HG03095 (cell line): ENCODE results near the gene DISP3.

ENCODE experiments used
- ATAC-seq: cut with Tn5 transposase; IDR thresholded peaks from one replicate; pipeline ENCODE4 v1.9.1; 2021; ENCODE audit warnings: moderate library complexity; ENCODE audit not compliant: unreplicated experiment

Gene DISP3

DNA sequence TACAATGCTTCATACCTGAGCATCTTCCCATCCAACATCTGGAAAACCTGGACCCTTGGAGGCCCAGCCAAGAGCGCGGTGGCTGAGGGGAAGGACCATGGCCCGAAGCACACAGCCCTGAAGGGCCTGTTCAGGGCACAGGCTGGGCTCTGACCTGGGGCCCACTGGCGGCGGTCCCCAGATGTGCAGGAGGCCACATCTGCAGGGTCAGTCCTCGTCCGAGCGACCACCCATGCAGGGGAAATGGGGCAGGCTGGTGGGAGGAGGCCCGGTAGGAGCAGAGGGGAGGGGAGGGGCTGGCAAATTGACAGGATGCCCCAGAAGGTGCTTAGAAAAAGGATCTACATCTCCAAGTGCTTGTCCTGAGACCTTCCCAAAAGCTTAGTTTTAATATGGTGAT lies 59.9 kb downstream of the DISP3 start:
- no peak for ATAC-seq

DNA sequence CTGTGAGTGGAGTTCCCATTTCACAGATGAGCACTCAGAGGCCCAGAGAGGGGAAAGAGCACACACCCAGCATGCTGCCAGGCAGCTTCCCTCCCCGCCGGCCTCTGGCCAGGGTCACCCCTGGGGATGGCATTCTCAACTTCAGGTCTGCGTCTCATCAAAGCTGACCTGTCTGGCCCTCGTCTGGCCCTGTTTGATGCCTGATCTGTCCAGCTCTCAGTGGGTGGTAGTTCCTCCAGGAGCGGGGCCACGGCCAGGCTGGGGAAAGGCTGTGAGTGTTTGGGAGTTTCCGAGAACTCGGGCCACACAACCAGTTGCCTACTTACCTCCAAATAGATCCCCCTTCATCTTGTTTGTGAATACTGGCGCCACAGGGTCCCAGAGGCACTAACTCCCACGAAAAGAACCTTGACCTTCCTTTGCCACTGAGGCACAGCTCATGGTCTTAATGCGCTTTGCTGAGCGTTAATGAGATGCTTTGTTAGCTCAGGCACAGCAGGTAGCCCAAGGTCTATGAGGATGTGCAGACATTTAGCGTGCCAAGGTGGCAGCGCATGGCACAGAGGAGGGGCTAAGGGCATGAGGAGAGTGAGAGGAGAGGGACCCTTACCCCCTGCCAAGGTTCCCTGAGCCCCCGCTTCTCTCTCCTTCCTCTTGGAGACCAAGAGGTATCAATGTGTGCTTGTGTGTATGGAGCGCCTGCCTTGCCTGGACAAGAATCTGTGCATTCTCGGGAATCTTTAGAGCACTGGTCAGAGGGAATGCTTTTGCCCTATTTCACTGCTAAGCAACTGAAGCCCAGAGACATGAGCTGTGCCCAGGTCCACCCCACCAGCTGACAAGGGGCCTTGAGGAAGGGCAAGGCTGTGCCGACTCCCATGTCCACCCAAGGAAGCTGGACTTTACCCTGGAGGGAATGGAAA lies 61.2 kb downstream of the DISP3 start:
- ATAC-seq: no peak

DNA sequence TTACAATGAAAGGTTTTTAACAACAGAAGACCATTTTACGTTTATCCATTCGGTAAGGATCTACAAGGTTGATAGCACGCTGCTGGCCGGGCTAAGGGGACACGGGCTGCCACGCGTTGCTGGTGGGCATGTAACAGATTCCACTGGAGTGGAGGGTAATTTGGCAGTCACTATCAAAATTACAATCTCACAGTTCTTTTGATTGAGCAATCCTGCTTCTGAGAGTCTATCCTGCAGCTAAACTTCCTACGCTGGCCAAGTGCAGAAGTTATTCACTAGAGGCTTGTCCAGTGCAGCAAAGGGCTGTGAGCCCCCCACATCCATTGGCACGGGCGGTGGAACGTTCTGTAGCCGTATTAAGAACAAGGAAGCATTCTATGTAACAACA lies 61.8 kb downstream of the DISP3 start:
- ATAC-seq: no peak

DNA sequence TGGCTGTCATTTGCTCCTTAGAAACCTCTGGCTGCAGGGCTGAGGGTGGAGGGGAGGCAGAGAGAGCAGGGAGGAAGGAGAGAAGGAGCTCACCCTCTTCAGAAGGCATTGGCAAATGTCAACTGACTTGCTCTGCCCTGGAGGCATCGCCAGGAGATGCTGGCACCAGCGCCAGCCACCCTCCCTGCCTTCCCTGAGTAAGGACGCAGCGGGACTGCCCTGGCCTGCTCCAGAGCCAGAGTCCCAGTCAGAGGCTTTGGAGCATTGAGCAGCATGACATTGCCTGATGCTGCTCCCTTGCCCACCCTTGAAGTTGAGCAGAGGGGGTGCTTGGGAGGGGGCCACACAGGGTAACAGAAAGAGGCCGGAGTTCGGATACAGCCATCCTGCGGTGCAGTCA lies 62.3 kb downstream of the DISP3 start:
- ATAC-seq: no peak

DNA sequence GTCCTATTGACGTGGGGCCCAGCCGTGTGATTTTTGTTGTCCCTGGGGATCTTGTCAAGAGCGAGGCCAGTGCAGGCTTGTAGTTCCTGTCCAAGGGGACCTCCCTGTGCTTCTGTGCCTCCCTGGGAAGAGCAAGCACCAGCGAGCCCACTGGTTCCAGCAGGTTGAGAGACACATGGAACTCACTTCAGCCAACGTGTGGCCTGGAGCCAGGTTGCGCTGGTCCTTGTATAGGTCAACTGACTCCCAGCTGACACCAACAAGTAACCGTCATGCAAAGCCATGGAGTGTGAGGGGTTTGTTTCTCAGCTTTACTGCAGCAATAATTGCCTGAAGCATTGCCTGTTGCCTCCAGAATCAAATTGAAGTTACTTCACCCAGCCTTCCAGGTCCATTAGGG lies 63.0 kb downstream of the DISP3 start:
- ATAC-seq: no peak

DNA sequence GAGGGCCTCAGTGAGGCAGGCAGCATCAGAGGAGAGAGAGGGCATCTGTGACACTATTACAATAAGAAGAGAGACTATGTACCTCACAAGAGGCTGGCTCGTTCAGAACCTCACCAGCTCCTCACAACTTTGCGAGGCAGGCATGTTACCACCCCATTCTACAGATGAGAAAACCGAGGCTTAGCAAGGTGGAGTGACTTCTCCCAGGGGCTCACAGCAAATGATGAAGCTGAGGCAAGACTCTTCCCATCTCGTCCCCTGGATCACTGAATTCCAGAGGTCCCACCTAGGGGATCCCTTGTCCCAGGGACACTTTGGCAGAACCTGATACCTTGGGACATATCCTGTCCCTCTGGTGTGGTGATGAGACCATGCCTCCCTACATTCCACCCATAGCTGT lies 64.4 kb downstream of the DISP3 start:
- ATAC-seq: no peak

DNA sequence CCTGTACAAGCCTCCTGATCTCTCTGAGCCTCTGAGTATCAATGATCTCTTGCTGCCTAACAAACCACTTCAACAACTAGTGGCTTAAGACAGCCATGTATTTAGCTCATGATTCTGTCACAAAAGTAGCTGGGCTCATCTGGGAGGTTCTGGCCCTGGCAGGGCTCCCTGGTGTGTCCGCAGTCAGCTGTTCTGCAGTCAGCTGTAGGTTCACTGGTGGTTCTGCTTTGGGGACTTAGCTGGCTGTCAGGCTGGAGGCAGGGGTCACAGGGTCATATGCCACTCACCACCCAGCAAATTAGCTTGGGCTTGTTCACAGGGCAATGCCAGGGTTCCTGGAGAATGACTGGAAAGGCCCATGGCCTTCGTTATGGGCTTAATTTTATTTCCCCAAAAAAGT lies 64.8 kb downstream of the DISP3 start:
- no peak for ATAC-seq

DNA sequence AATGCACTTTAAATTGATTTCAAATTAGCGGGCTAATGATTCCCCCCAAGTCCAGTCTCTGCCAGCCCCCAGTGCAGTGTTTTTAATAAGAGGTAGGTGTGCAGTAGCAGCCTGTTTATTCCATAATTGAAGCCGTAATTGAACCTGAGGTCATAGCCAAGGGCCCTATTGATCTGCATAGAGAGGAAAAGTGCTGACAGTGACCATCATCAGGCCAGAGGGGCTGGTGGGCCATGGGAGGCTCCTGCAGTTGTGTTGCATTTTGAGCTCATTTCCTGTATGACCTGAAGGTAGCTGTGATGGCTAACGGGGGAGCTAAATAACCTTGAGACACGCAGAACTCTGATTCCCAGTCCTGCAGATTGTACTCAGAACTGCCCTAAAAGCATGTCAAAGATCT lies 67.5 kb downstream of the DISP3 start:
- no peak for ATAC-seq

DNA sequence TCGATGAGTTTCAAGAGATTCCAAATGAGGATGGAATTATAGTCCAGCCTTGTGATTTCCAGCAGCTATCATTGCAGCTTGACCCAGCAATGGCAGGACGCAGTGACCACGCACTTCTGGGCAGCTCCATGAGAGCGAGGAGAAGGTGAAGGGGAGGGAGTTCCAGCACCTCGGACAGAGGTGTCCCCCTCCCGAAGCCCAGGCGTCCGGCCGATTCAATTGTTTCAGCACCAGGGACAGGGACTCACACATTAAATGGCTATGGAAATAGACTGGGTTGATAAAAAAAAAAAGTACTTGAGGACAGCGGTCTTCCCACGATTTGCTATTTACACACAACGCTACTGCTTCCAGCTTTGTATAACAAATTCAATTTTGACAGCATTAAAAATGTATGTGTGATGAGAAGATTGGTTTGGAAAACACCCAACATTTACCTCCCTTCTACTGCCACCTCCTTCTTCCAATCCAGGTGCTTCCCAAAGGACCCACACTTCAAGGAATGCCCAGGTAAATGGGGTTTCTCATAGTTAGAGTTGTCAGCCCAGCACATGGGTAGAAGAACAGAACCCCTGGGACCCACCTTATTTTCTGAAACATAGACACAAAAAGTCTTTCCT lies 71.8 kb downstream of the DISP3 start:
- no peak for ATAC-seq

DNA sequence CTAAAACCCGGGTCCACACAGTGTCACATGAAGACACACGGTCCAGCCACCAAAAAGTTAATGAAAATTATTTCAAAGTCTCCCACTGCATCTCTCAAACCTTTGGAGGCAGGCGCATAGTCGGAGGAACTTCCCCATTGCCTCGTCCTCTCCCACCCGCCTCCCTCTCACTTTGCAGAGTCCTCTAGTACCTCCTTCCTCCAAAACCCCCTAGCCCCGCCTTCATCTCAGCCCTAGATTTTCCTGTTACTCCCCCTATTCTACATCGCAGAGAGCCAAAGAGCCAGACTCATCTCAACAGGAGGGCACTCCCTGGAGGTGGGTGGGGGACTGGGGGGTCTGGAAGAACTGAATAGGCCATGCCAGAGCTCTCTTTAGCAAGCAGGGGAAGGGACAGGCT lies 79.3 kb downstream of the DISP3 start:
- no peak for ATAC-seq

DNA sequence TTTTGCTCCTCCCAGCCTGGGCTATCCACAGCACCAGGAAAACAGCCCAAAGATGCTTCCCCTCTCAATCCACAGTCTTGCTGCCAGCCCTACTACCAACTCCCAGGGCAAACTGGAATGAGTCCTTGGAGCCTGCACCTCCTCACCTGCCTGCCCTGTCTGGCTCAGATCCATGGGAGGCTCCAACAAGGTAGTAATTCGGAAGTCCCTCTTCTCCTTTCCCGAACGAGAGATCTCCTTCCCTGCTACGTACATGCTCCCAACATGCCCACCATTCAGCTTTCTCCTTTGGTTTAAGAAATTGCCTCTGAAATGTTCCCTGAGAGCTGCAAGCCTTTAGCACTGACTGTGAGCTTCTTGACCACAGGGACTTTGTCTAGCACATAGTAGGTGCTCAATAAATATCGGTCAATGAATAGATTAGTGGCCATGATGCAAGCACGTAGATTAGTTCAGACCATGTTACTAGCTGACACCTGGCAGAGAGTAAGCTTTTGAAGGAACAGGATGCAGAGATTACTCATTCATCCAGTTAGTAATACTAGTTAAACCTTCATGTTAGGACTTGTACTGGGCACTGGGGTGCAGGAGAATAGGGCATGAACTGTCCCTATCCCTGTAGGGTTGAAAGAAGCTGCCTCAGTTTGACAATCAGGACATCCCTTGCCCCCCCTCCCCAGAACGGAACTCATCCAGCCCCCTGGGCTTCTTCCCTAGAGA lies 80.1 kb downstream of the DISP3 start:
- no peak for ATAC-seq

DNA sequence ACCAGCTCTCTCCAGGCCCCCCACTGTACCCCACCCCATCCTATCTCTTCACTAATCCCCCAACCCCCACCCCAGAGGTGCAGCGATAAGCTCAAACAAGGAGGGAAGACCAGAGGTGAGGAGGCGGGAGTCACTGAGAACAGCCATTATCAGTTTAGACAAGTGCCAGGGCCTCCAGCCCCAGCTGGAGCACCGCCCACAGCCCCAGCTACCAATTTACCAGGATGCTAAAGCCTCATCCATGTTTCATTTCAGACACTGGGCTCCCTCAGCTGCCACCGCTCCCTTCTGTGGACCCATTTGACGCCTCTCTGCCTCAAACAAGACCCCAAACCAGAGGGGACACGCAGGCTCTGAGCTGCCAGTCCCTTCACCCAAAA lies 80.6 kb downstream of the DISP3 start:
- no peak for ATAC-seq

DNA sequence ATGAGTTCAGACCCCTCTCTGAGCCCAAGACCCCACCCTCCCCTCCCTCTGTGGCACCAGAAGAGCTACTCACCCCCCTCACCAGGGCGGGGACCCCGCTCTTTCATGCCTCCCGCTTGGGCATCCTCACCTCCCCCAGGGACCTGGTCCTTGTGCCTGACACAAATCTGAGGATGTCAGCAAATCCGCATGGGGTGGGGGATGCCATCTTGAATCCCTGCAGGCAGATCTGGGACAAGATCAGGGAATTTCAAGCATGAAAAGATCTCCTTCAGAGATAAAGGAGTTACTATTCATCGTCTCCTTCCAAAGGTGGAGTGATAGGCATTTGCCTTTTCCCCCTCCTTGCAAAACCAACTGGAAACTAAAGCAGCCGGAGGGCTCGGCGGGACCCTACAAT lies 81.1 kb downstream of the DISP3 start:
- ATAC-seq: no peak

DNA sequence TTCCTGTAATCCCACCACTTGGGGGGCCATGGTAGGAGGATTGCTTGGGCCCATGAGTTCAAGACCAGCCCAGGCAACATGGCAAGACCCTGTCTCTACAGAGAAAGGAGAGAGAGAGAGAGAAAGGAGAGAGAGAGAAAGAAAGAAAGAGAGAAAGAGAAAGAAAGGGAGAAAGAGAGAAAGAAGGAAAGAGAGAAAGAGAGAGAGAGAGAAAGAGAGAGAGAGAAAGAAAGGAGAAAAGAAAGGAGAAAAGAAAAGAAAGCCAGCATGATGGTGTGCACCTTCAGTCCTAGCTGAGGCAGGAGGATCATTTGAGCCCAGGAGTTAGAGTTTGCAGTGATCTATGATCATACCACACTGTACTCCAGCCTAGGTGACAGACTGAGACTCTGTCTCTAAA lies 82.8 kb downstream of the DISP3 start:
- ATAC-seq: no peak

DNA sequence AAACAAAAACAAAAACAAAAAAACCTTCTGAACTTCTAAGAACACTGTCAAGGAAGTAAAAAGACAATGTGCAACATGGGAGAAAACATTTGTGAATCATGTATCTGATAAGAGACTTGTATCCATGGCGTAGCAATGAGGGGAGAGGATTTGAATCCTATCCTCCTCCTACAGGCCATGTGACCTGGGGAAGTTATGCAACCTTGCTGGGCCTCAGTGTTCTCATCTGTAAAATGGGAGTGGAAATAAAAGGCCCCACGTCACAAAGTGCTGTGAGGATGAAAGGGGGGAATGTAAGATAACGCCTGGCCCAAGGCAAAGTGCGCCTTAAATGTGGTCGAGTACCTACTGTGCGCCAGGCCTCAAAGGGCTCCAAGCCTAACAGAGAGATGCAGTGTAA lies 83.7 kb downstream of the DISP3 start:
- no peak for ATAC-seq

DNA sequence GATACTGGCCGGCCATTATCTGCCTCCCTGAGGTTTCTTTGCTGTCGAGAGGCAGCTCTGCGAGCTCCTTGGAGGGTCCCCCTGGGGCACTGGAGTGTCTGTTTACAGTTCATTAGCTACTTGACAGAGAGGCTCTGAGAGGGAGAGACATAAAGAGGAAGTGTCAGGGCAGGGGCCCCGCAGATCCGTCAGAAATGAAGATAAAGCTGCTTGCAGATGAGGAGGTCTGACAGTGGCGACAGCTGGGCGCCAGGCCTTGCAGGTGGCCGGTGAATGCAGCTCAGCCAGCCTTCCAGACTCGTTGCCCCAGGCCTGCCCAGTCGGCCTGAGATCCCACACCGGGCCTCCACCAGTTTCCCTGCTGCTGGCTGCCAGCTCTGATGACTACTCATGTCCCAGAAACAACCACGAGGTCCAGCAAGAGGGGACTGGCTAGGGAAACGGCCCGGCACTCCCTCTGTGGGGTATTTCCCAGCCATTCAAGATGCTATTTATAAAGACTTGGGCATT lies 84.7 kb downstream of the DISP3 start:
- no peak for ATAC-seq

DNA sequence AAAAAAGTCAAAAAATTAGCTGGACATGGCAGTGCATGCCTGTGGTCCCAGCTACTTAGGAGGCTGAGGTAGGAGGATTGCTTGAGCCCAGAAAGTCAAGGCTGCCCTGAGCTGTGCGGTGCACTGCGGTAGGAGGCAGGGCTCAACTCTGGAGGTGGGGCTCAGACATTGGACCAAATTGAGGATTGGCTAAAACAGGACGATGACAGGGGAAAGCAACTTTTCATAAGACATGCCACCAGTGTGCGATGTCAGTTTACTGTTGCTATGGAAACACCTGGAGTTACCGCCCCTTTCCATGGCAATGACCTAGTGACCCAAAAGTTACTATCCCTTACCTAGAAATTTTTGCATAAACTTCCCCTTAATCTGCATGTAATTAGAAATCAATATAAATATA lies 85.3 kb downstream of the DISP3 start:
- ATAC-seq: no peak

DNA sequence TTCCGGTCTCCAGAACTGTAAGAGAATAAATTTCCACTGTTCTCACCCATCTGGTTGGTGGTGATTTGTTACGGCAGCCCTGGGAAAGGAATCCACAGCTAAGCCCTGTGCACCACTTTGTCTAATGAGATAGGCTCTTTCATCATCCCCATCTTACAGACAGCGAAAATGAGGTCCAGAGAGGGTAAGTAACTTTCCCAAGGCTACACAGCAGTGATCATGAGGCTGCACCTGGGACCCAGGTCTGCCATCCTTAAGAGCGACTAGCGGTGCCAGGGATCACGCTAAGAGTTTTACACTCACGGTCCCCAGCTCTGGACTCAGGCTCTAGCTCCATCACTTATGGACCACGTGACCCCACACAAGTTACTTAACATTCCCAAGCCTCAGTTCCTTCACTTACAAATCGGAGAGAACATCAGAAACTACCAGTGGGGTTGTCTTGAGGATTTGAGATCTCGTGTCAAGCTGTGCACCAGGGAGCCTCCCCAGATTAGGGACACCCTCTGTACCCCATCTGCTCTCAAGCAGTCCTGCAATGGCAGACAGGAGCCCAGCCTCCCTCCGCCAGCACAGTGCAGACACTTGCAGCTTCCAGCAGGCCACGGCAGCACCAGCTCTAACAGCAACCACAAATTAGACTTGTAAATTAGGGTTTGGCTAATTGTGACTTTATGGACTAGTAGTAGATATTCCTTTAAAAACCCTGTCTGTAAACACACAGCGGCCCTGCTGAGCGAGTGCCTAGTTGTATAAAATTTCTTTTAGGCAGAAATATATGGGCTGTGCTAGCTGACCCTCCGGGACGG lies 87.3 kb downstream of the DISP3 start:
- no peak for ATAC-seq

DNA sequence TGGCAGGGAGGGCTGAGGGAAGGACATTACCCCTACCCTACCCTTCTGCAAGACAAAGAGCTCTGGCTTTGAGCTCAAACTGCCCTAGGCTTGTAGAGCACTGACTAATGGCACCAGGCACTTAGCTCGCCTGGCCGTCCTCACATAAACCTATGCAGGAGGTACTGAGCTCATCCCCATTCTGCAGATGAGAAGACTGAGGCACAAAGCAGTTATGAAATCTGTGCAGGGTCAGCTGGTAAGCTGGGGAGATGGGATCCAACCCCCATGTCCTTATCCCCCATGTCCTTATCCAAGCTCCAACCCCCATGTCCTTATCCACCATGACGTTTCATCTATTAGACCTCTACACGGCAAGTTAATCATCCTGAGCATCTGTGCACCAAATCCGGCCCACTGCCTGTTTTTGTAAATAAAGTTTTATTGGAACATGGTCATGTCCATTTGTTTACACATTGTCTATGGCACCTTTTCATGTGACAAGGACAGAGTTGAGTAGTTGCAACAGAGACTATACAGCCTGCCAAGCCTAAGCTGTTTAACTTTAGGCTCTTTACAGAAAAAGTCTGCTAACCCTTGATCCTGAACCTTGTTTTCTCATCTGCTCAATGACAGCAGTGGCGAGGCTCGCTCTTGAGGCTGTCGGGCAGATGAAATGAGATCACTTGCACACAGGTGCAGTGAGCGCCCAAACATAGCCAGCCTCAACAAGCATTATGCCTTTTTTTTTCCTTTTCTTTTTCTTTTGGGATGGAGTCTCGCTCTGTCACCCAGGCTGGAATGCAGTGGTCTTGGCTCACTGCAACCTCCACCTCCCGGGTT lies 88.5 kb downstream of the DISP3 start:
- ATAC-seq: no peak

DNA sequence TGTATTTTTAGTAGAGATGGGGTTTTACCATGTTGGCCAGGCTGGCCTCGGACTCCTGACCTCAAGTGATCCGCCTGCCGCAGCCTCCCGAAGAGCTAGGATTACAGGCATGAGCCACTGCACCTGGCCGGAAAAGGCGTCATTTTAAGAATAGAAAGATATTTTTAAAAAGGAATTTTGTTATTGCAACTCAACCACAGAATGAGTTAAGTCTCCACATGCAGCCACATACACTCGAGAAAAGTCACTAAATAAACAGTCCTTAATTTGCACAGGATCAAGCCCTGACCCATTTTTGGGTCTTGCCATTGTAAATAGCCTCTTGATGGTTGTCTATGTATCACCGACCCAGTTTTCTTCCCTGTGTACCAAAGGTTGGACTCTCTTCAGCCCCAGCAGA lies 89.7 kb downstream of the DISP3 start:
- no peak for ATAC-seq
